Stimulated activated CD4-positive, alpha-beta T cell treated with anti-CD3 and anti-CD28 coated beads, Interleukin-15, amount 100 ng/mL, for 24 hours (primary cell): ENCODE data around the gene RAN.
"Not testable (repeated sequence)": the region's sequence is repeated elsewhere in the genome, so short reads cannot be mapped to it uniquely, and the experiment has no call there.

Experiments used
- DNase-seq: peaks from one replicate; pipeline ENCODE4 v3.0.0-alpha.2; 2020

RAN gene

DNA sequence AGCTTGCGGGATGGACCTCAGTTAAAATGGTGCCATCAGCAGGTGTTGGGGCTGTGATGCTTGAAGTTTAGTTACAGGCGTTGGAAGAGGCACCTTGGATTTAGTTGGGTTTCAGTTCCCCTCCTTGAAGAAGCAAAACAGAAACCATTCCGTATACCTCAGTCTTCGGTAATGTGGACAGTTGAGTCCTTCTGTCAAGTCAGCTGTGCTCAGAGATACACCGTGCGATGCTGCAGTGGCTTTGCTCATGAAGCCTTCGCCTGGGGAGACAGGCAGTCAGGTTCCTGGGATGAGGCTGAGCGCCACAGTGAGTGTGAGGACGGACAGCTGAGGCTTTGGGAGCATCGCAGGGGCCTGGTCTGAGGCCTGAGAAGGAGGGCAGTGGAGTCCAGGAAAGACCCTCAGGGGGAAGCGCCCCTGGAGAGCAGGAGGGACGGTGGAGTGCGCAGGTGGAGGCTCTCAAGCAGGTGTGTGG lies 7.4 kb downstream of the RAN start:
- DNase-seq, result peak; percentile 35

DNA sequence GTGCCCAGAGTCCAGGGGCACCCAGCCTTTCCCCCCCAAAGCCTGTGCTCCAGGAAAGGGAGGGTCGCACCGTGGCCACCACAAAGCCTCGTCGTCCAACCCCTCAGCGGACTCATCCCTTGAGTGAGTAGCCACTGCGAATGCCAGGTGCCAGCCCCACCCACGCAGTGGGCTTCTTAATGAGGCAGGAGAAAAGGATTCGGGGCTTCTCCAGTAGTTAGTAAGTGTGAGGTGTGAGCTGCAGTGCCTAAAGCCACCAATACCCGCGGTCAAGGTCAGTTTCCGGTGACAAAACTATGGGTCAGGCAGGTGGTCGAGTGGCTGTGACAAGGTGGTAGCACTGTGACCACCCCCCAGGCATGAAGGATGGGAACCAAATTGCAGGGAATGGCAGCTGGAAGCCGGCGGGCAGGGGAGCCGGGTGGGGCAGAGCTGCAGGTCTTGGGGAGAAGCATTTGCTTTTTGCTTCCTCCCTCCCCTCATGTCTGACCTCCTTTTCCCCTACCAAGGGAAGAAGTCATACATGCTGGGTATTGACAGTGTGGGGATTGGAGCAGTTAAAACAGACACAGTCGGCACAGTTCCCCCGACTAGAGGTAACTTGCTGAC lies 8.0 kb downstream of the RAN start:
- peak; percentile 35 for DNase-seq

DNA sequence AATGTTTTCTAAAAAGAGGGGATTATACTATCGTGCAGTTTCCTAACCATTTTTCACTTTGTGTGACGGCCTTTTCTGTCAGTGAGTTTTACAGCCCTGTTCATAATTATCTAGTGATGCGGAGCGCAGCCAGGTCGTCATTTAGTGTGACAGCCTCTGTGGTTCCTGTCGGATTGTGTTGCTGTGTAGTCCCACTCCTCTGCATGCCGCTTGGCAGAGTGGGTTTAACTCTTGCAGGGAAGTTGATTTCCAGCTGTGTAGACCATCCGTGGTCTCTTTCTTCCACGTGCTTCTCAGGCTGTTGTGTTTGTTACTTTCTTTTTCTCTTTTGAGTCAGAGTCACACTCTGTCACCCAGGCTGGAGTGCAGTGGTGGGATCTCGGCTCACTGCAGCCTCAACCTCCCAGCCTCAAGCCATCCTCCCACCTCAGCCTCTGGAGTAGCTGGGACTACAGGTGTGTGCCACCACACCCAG lies 8.6 kb downstream of the RAN start:
- DNase-seq, result peak; percentile 29

DNA sequence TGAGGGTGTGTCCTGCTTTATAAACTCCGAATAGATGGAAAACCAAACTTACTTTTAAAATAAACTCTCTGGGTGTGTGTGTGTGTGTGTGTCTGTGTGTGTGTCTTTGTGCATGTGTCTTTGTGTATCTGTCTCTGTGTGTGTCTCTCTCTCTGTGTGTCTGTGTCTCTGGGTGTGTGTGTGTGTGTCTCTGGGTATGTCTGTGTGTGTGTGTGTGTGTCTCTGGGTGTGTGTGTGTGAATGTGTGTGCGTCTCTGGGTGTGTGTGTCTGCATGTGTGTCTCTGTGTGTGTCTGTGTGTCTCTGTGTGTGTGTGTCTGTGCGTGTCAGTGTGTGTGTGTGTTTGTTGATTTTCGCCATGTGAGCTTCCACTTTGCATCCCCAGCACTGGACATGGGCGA lies 9.2 kb downstream of the RAN start:
- DNase-seq, result no peak

DNA sequence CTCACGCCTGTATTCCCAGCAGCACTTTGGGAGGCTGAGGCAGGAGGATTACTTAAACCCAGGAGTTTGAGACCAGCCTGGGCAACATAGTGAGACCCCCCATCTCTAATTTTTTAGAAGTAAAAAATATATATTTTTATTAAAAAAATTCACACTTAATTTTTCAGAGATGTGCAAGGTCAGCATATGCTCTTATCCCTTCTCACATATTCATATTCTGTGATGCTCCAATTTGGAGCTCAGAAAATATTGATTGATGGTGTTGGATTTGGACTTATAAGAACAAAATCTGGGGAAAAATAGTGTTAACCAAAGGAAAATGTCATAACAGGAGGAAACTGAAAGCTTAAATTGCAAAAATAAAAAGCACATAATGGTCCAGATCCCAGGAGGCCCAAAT lies 9.7 kb downstream of the RAN start:
- DNase-seq, result no peak

DNA sequence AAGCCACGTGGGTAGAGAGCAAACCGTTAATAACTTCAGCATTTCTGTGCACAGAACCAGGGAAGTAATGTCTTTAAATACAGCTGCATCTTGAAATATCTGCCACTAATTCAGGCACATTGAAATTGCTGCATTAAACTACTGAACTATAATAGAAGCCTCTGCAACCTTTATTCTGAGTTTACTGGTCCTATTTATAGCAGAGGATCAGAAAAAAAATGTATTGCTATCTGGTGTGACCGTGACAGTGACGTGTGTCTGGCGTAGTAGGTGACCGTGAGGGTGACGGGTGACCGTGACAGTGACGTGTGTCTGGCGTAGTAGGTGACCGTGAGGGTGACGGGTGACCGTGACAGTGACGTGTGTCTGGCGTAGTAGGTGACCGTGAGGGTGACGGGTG lies 15.3 kb downstream of the RAN start:
- not testable (repeated sequence) for DNase-seq

DNA sequence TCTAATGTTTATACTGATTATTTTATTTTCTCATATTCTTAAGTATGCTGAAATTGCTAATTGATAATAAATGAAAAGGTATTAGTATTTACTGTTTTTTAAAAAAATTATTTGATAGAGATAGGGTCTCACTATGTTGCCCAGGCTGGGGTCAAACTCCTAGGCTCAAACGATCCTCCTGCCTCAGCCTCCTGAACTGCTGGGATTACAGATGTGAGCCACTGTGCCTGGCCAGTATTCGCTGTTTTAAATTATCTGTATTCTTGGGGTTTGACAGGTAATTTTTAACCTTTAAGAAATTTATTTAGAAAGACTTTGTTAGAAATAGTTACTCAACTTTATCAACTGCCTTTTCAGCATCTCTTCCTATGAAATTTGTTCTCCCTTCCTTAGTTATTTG lies 32.2 kb downstream of the RAN start:
- no peak for DNase-seq

DNA sequence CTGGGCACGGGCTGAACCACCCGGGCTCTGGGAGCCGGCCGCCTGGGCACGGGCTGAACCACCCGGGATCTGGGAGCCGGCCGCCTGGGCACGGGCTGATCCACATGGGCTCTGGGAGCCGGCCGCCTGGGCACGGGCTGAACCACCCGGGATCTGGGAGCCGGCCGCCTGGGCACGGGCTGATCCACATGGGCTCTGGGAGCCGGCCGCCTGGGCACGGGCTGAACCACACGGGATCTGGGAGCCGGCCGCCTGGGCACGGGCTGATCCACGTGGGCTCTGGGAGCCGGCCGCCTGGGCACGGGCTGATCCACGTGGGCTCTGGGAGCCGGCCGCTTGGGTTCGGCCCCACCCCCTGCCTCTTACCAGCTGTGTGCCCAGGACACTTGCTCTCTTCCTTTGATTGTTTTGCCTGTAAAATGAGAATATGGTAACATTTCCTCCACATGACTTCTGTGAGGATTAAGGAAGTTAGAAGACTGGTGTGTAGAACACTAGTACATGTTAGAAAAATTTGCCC lies 33.1 kb downstream of the RAN start:
- DNase-seq, result not testable (repeated sequence)

DNA sequence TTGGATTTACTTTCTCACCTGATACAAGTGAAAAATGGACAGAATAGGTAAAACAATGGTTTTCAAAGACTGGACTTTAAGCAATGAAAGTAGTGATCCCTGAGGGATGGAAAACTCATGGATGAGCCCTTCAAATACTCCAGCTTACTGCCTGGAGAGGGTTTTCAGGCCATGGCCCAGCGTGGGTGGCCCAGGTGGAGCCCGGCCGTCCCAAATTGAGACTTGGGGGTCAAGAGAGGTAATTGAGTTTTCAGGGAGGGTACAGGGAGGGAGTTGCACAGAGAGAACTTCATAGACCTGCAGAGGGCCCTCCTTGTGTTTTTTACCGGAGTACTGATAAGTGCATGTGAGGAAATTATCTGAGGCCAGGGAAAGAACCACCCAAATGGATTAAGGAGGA lies 37.2 kb downstream of the RAN start:
- DNase-seq, result no peak

DNA sequence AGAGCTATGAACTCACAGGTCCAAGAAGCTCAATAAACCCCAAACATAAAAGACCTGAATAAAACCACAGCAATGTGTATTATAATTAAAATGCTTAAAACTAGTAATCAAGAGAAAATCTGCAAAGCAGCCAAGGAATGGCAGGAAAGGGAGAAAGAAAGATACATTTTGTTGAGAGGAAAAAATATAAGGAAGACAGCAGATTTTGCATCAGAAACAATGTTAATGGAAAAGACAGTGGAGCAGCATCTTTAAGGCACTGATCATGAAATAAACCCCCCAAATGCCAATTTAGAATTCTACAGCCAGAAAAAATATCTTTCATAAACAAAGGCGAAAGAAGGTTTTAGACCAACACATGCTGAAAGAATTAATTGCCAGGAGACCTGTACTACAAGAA lies 39.3 kb downstream of the RAN start:
- no peak for DNase-seq

DNA sequence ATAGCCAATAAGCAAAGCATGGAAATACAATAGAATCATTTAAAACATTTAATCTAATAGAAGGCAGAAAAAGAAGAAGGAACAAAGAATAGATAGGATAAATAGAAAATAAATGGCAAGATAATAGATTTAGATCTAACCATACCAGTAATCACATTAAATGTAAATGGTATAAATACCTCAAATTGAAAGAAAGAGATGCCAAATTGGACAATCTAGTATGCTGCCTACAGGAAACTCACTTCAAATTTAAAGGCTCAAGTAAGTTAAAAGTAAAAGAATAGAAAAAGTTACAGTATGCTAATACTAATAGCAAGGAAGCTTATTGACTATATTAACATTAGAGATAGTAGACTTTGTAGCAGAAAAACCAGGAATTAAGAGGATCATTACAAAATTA lies 40.1 kb downstream of the RAN start:
- no peak for DNase-seq

DNA sequence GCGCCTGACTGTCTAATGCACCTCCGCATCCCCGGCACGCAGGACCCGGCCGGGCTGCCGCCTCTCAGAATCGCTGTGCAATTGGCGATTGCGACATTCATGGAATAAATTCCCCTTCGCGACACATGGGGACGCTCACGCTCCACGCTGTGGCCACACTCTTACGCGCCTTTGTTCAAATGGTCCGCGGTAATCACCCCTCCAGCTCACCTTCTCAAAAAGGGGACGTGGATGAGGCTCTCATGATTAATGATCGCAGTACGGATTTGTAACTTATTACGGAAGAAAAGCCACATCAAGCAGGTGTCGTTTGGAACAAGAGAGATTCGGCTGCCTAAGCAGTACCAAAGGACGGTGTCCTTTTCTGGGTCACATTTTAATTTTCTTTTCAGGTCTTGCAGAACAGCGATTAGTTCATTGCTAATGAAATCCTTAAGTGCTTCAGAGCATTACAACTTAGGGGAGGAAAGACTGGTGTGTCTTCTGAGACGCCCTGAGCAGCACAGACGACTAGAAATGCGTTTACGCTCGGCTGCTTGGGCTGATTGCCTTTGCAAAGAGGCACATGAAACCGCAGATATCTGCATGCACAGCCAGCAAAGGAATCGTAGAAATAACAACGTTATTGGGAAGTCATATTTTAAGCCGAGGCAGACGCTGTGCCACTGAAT lies 44.5 kb downstream of the RAN start:
- DNase-seq, result peak; percentile 35

DNA sequence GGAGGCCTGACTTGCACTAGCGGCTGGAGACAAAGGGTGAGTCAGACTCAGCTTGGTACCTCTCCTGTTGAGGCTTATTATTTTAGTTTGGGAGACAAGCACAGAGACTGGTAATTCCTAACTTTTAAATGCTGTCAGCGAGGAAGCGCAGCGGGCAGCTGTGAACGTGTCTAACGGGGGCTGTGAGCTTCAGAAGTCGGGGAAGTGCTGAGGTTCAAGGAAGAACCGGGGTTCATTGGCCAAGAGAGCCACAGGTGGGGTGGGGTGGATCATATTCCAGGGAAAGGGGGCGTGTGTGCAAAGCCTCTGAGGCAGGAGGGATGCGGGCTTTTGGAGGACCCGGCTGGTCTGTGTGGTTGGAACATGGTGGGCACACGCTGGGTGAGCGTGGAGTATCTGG lies 45.7 kb downstream of the RAN start:
- no peak for DNase-seq

DNA sequence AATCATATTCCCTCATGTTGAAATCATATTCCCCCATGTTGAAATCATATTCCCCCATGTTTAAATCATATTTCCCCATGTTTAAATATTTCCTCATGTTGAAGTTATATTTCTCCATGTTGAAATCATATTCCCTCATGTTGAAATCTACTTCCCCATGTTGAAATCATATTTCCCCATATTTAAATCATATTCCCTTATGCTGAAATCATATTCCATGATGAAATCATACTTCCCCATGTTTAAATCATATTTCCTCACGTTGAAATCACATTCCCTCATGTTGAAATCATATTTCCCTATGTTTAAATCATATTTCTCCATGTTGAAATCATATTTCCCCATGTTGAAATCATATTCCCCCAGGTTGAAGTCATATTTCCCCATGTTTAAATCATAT lies 47.2 kb downstream of the RAN start:
- no peak for DNase-seq

DNA sequence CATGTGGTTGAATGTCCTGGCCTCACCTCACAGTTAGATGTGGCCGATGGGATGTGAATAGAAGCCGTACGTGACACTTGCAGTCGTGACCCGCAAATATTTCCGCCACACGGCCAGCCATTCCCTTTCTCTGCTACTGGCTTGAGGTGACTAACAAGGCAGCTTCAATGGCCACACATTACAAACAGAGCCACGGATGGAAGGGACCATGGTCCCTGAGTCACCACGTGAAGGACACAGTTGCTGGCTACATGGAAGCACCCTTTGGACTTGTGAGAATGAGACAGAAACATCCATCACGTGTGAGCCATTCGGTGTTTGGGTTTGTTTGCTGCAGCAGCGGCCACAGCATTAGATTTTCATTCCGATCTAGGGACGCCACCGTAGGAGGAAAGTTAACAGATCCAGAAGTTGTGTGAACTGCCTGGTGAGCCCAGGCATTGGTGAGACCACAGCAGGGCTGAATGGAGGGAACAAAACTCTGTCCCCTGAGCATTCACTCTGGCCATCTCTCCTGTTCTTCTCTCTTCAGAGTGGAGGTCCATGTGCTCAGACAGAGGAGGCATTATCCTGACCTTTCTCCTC lies 48.3 kb downstream of the RAN start:
- DNase-seq, result no peak

DNA sequence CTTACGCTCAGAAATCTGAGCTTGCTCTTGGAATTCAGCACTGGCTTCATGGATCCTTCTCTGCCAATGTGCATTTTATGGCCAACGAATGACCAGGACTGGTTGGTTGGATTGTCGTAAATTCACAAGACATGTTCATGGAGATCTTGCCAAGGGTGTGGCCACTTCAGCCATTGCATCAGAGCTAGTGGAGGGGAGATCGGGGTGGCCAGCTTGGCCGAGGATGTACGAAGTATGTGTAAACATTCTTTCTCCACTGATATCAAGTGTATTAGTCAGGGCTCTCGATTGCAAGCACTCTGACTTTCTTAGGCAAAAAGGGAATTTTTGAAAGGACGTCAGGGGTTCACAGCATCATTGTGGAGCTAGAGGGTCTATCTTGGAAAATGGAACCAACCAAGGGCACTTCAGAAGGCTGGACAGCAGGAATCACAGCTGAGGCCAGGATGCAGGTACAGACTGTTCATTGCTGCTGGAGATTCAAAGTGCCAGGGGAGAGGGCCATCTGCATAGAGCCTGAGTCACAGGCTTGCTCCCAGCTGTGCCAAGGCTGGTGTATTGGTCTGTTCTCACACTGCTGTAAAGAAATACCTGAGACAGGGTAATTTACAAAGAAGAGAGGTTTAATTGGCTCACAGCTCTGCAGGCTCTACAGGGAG lies 49.0 kb downstream of the RAN start:
- DNase-seq, result no peak

DNA sequence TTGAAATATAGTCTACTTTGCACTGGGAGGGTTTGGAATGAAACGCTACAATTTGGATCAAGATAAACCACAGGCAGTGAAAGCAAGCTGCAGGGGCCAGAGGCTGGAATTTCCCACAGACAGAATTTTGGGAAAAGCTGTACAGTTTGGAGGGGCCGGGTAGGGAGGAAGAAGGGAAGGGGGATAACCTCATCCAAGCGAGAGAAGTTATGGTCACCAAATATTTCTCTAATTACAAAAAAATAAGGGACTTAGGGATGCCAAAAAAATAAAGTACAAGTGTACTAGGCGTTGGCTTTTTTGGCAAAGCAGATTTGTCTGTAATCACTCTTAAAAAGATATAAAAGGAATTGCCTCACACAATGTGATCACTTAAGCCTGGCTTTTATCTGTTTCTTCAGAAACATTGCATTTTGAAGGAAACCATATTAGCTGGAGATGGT lies 50.7 kb downstream of the RAN start:
- no peak for DNase-seq

DNA sequence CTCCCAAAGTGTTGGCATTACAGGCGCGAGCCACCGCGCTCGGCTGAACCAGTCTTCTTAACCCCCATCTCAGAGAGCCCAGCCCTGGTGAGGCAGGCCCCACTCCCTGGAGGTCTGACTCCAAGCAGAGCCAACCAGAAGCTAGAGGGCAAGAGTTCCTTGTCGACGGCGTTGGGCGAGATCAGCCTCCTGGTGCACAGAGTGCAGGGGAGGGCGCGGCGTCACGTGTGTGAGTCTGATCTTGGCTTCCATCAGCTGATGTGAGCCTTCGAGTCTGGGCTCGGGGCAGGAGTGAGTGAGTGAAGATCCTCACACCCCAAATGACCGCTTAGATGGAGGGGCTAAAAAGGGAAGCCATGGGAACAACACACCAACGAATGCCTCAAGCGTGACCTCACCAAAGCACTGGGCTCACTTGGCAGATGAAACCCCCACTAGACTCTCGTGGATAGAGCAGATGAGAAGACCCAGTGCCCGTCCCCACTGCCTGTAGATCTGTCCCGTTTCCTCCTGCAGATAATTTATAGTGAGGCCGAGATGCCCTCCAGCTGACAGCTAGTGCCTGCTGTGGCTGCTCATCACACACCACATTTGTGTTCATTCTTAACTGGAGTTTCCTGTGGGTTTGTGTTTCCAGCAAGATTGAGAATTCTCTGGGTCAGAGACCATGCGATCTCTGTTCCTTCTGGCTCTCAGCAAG lies 53.2 kb downstream of the RAN start:
- DNase-seq, result no peak

DNA sequence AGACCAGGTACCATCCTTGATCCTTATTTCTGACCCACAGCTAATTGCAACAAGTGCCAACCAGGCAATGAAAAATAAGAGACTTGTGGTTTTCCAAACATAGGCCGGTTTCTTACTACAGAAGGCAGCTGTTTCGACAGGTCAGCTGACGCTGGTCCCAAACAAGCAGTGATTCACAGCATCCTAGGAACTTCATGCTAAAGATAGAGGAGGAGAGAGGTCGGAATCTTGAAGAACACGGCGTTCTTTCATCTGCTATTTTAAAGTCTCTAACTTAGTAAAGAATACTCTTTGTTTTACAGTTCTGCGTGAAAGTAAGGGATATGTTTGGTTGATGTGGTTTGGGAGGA lies 53.8 kb downstream of the RAN start:
- no peak for DNase-seq
